ENCODE results near the gene UGT1A9. TPM values are rescaled to one million over a fixed set of nuclear protein-coding genes. Genes with fewer than 3 reads are reported as not detected.

Gene UGT1A9
- total and polyA plus RNA-seq, 2 of the 13 experiments (the other 11 are each of a cell fraction or from before 2014, with no cell fraction given), result 0.07 TPM; not detected in 1

- TF ChIP-seq, protein P1, sequence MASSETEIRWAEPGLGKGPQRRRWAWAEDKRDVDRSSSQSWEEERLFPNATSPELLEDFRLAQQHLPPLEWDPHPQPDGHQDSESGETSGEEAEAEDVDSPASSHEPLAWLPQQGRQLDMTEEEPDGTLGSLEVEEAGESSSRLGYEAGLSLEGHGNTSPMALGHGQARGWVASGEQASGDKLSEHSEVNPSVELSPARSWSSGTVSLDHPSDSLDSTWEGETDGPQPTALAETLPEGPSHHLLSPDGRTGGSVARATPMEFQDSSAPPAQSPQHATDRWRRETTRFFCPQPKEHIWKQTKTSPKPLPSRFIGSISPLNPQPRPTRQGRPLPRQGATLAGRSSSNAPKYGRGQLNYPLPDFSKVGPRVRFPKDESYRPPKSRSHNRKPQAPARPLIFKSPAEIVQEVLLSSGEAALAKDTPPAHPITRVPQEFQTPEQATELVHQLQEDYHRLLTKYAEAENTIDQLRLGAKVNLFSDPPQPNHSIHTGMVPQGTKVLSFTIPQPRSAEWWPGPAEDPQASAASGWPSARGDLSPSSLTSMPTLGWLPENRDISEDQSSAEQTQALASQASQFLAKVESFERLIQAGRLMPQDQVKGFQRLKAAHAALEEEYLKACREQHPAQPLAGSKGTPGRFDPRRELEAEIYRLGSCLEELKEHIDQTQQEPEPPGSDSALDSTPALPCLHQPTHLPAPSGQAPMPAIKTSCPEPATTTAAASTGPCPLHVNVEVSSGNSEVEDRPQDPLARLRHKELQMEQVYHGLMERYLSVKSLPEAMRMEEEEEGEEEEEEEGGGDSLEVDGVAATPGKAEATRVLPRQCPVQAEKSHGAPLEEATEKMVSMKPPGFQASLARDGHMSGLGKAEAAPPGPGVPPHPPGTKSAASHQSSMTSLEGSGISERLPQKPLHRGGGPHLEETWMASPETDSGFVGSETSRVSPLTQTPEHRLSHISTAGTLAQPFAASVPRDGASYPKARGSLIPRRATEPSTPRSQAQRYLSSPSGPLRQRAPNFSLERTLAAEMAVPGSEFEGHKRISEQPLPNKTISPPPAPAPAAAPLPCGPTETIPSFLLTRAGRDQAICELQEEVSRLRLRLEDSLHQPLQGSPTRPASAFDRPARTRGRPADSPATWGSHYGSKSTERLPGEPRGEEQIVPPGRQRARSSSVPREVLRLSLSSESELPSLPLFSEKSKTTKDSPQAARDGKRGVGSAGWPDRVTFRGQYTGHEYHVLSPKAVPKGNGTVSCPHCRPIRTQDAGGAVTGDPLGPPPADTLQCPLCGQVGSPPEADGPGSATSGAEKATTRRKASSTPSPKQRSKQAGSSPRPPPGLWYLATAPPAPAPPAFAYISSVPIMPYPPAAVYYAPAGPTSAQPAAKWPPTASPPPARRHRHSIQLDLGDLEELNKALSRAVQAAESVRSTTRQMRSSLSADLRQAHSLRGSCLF (CRISPR knock-in tag; IDR thresholded peaks at IDR 0.05; ENCODE audit: borderline replicate concordance), result no peak
- TF ChIP-seq ZFP91 (CRISPR knock-in tag; IDR thresholded peaks at IDR 0.05; ENCODE audit: borderline replicate concordance) (0 out of 2 replicates have a peak, but pooled peaks have one; percentile 36), TCF7L2 (IDR thresholded peaks at IDR 0.05; ENCODE audit: low read depth, low read length) (no peak), ZNF350 (CRISPR knock-in tag; IDR thresholded peaks at IDR 0.05; ENCODE audit: borderline replicate concordance, low read depth) (no peak; the same call in 1 of the 2 replicates), MXI1 (IDR thresholded peaks at IDR 0.05; ENCODE audit: borderline replicate concordance, low read depth, low read length) (no peak), ZNF225 (CRISPR knock-in tag; IDR thresholded peaks at IDR 0.05) (peak; percentile 5; the same call in 1 of the 2 replicates), ELF4 (CRISPR knock-in tag; IDR thresholded peaks at IDR 0.05; ENCODE audit: borderline replicate concordance) (no peak), HNRNPLL (IDR thresholded peaks at IDR 0.05; ENCODE audit: low read depth, low read length, poor library complexity, severe bottlenecking) (no peak), CSRNP2 (CRISPR knock-in tag; conservative IDR thresholded peaks at IDR 0.05; ENCODE audit: low read depth) (no peak), ZNF687 (CRISPR knock-in tag; IDR thresholded peaks at IDR 0.05) (peak; percentile 79), HIVEP1 (CRISPR knock-in tag; IDR thresholded peaks at IDR 0.05) (peak; percentile 60; the same call in 1 of the 2 replicates), ZFX (CRISPR knock-in tag; IDR thresholded peaks at IDR 0.05; ENCODE audit: low read depth) (peak; percentile 68)
- TF ChIP-seq, protein P2, sequence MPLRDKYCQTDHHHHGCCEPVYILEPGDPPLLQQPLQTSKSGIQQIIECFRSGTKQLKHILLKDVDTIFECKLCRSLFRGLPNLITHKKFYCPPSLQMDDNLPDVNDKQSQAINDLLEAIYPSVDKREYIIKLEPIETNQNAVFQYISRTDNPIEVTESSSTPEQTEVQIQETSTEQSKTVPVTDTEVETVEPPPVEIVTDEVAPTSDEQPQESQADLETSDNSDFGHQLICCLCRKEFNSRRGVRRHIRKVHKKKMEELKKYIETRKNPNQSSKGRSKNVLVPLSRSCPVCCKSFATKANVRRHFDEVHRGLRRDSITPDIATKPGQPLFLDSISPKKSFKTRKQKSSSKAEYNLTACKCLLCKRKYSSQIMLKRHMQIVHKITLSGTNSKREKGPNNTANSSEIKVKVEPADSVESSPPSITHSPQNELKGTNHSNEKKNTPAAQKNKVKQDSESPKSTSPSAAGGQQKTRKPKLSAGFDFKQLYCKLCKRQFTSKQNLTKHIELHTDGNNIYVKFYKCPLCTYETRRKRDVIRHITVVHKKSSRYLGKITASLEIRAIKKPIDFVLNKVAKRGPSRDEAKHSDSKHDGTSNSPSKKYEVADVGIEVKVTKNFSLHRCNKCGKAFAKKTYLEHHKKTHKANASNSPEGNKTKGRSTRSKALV (CRISPR knock-in tag; IDR thresholded peaks at IDR 0.05), result no peak
Observed at GRCh38 chr2:233817995-233818638, 146.4 kb downstream of the UGT1A9 start (continued).
